Daoy (cell line): ENCODE measurements around the gene RAPH1. TPM values are rescaled to one million over a fixed set of nuclear protein-coding genes. Genes with fewer than 3 reads are reported as not detected.
A peak's percentile ranks its signal among the peaks of the same experiment; 100 is the strongest.

Source experiments
- DNase-seq: peaks from one replicate; pipeline ENCODE4 v3.0.0-alpha.2; 2015; ENCODE audit warnings: low read depth
- total RNA-seq: library from RNA; depleted of rRNA; stranded (reverse); fragments of >200 nt; shearing (Covaris generic); gene quantifications from 2 replicates; pipeline ENCODE4 v1.2.3, GENCODE V29; 2014; rRNA removed

The RAPH1 gene
- 5.8 and 16.4 TPM in 2 replicates for total RNA-seq

- DNase-seq: peak; percentile 90
Measured at GRCh38 chr2:203535078-203535783, at the start of gene RAPH1. Gene RAPH1, minus strand, starts transcription at chr2:203535301. Its CDS starts 39,948 bp downstream, at chr2:203495353.

- no peak for DNase-seq
Measured at GRCh38 chr2:203584784-203585183, 49.7 kb upstream of the RAPH1 start.

- DNase-seq: peak; percentile 78
Measured at GRCh38 chr2:203583701-203584100, 48.6 kb upstream of the RAPH1 start.

- DNase-seq: no peak
Measured at GRCh38 chr2:203583084-203583695, 48.1 kb upstream of the RAPH1 start.

GRCh38 chr2:203582468-203582867 lies 47.4 kb upstream of the RAPH1 start:
- no peak for DNase-seq

GRCh38 chr2:203580844-203581243 lies 45.7 kb upstream of the RAPH1 start:
- DNase-seq: no peak

GRCh38 chr2:203579730-203580129 lies 44.6 kb upstream of the RAPH1 start:
- no peak for DNase-seq

- peak; percentile 22 for DNase-seq
Measured at GRCh38 chr2:203578759-203579643, 43.9 kb upstream of the RAPH1 start.

- no peak for DNase-seq
Measured at GRCh38 chr2:203574824-203575223, 39.7 kb upstream of the RAPH1 start.

- DNase-seq: no peak
Measured at GRCh38 chr2:203572316-203572715, 37.2 kb upstream of the RAPH1 start.

- DNase-seq: no peak
Measured at GRCh38 chr2:203569677-203570316, 34.7 kb upstream of the RAPH1 start.

GRCh38 chr2:203567691-203568090 lies 32.6 kb upstream of the RAPH1 start:
- DNase-seq: no peak

- DNase-seq: no peak
Measured at GRCh38 chr2:203566161-203566560, 31.1 kb upstream of the RAPH1 start.

- no peak for DNase-seq
Measured at GRCh38 chr2:203565076-203565475, 30.0 kb upstream of the RAPH1 start.

GRCh38 chr2:203562268-203562667 lies 27.2 kb upstream of the RAPH1 start:
- no peak for DNase-seq

GRCh38 chr2:203559641-203560040 lies 24.5 kb upstream of the RAPH1 start:
- DNase-seq: no peak

GRCh38 chr2:203553784-203554183 lies 18.7 kb upstream of the RAPH1 start:
- DNase-seq: no peak

- DNase-seq: no peak
Measured at GRCh38 chr2:203551778-203552177, 16.7 kb upstream of the RAPH1 start.

- DNase-seq: no peak
Measured at GRCh38 chr2:203550266-203550665, 15.2 kb upstream of the RAPH1 start.

GRCh38 chr2:203549406-203549805 lies 14.3 kb upstream of the RAPH1 start:
- DNase-seq: no peak

GRCh38 chr2:203548887-203549286 lies 13.8 kb upstream of the RAPH1 start:
- DNase-seq: no peak

GRCh38 chr2:203547356-203547755 lies 12.3 kb upstream of the RAPH1 start:
- no peak for DNase-seq
